GM12892 (cell line): Measurements from ENCODE around the gene TUBGCP3.

Experiments used
- DNase-seq: peaks from one replicate; pipeline ENCODE4 v3.0.0; 2011; ENCODE audit not compliant: insufficient read length
- FAIRE-seq: peaks from 2 replicates; lab custom pipeline; 2011; peaks lifted over from hg19 to GRCh38; lab: Jason Lieb, UNC
- POLR2A ChIP-seq: IDR thresholded peaks from 2 replicates; pipeline ENCODE4 v1.6.1; 2011; ENCODE audit warnings: low read depth, low read length, control low read depth
- POLR2AphosphoS5 ChIP-seq: IDR thresholded peaks from 2 replicates; pipeline ENCODE4 v1.6.1; 2011; ENCODE audit warnings: low read depth, low read length, control low read depth
- TAF1 ChIP-seq: IDR thresholded peaks from 2 replicates; pipeline ENCODE4 v1.6.1; 2011; ENCODE audit warnings: low read depth, mild to moderate bottlenecking, control low read depth, low read length, borderline replicate concordance

The TUBGCP3 gene

DNA sequence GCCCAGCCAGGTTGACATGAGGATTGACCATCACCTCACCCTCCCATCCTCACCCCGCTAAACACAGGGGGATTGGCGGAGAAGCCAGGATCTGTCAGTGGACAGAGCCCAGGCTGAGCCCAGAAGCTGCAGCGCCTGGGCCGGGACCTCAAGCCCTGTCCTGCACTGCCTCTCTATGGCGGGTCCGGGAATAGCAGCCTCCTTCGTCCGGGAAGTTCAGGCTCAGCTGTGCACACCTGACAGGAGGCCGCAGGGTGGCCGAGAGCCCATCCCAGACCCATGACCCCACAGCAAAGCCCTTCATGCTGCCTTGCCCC lies 144.0 kb downstream of the TUBGCP3 start:
- DNase-seq (peak; percentile 65), FAIRE-seq (no peak)
- TF ChIP-seq POLR2A (no peak), POLR2AphosphoS5 (no peak), TAF1 (no peak)

DNA sequence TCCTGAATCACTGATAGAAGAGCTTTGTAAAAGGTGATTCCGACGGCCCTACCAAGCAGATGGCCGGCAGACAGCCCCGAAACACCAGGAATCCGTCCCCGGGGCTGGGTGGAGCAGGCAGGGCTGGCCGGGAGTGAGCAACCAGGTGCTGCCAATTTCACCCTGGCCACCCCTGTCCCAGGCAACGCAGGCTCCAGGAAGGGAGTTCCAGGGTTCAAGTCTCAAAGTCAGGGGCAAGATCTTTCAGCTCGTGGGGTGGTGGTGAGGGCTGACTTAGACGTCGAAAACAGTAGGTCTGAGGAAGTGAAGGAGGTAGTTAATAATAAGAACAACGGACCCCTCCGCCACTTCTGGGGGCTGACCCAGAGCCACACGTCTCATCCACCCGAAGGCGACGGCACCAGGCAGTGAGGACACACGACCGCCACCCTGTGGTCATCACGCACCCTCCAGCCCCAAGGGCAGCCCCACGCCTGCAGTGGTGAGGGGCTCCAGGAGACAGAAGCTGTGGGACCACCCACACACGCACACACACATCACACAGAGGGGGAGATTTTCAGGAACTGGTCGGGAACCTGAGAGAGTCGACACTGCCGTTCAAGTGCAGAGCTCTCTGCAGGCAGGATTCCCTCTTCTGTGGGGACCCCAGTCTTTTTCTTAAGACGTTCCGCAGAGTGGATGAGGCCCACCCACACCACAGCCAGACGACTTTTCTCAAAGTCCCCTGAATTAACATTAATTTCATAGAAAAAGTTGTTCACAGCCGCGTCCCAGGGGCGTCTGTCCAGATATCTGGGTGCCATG lies 144.6 kb downstream of the TUBGCP3 start:
- no peak for TF ChIP-seq POLR2AphosphoS5
- TF ChIP-seq TAF1 = no peak
- TF ChIP-seq POLR2A = no peak
- DNase-seq = peak; percentile 25
- FAIRE-seq = no peak

DNA sequence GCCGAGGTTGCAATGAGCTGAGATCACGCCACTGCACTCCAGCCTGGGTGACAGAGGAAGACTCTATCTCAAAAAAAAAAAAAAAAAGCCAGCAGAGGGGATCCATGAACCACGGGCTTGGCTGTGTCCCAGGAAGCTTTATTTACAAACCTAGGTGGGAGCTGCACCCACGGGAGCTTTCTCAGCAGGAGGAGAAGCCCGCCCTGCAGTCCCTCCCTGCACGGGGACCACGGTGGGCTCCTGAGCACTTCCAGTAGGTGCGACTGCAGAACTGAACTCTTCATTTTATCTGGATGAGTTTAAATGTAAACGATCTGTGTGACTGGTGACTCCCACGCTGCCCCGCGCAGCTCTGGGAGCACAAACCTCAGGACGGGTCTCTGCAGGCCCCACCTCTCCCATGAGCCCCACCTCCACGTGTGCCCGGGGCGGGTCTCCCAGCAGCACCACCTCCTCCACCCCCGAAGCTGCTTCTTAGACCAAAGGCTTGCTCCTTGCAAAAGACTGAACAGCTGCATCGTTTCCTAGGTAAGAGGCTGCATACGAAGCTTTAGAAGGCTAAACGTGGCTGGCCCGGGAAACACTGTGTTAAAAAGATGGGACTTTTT lies 145.4 kb downstream of the TUBGCP3 start:
- DNase-seq (no peak), FAIRE-seq (no peak)
- no peak for TF ChIP-seq POLR2AphosphoS5
- no peak for TF ChIP-seq TAF1
- TF ChIP-seq POLR2A = no peak

DNA sequence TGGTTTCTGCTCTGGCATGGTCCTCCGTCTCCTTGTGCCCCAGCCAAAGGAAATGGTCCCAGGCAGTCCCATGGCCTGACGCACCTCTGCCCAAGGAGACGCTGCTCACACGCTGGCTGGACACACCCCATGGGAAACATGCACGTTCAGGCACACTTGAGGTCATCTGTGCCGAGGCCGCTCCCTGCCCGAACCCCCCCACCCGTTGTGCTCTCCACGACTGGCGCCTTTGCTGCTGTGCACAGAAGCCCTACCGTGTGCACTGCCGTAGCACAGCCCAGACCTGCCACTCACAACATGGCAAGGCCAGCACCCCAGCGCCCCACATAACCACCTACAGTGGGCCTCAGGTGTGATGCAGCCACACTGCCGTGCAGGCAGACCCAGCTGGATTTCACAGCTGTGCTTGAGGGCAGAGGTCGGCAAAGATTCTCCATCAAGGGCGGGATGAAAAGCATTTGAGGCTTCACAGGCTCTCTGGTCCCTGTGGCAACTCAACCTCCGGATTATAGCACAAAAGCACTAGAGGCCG lies 146.1 kb downstream of the TUBGCP3 start:
- DNase-seq (no peak), FAIRE-seq (no peak)
- TF ChIP-seq POLR2A = no peak
- TF ChIP-seq POLR2AphosphoS5 = no peak
- no peak for TF ChIP-seq TAF1

DNA sequence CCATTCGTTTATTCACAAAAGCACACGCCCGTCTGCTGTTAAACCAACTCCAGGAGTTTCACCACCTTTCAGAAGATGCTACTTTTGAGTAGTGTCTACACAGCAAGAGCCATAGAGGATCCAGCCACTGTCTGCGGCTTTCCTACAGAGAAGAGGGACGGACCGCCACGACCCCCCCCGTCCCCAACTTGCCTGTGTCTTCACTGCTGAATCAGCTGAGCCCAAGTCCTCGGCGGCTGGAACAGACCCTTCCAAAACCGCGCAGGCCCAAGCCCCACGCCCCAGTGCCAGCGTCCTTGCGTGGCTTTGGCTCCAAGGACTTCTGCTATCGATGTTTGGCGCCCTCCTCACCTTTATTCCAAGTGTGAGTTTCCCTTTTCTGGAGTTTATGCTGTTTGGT lies 146.7 kb downstream of the TUBGCP3 start:
- DNase-seq (no peak), FAIRE-seq (no peak)
- TF ChIP-seq POLR2A (no peak), POLR2AphosphoS5 (no peak), TAF1 (no peak)

DNA sequence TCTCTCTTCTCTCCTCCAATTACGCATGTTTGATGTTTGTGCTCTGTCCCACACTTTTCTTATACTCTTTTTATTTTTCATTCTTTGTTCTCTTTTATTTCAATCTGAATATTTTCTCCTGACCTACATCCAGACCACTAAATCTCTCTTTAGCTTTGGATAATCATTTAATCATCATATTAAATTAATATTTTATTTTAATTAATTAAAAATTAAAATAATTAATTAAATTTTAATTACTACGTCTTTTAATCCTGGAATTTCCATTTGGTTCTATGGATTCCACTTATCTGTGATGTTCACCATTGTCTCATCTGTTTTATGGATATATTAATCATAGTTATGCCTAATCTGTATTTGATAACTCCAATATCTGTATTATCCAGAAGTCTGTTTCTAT lies 149.4 kb downstream of the TUBGCP3 start:
- TF ChIP-seq POLR2AphosphoS5 = no peak
- no peak for TF ChIP-seq TAF1
- TF ChIP-seq POLR2A = no peak
- DNase-seq = no peak
- no peak for FAIRE-seq

DNA sequence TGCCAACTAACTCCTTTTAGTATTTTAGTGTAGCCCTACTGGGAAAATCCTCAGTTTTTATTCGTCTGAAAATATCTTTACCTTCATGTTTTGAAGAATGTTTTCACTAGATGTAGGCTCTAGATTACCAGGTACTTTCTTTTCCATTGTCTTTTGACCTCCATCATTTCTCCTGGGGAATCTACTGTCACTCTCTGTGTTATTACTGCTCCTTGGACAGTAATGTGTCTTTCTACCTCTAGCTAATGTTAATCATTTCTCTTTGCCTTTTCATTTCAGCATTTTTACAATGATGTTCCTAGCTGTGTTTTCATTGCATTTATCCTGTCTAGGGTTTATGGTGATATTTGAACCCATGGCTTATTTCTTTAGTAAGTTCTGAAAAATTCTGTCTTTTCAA lies 149.9 kb downstream of the TUBGCP3 start:
- no peak for FAIRE-seq
- DNase-seq = no peak
- TF ChIP-seq TAF1 (no peak), POLR2AphosphoS5 (no peak), POLR2A (no peak)

DNA sequence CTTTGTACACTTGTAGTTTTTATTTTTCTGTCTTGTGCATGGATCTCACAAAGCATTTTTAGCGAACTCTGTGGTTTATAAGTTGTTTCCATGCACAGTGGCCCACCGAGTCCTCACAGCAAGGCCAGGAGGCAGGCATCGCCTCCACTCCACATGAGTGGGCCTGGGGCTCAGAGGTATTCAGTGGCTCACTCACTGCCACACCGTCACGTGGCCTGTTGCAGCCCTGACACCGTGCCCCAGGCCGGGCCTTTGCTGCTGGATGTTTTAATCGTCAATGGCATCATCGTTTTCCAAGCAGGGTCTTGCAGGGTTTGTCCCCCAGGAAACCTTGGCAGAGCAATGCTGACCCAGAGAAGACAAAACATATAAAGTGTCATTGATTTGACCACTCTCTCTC lies 152.0 kb downstream of the TUBGCP3 start:
- no peak for FAIRE-seq
- TF ChIP-seq POLR2AphosphoS5 = no peak
- no peak for TF ChIP-seq POLR2A
- no peak for TF ChIP-seq TAF1
- DNase-seq = no peak
